NCI-H1092 treated with DMSO at 0.1 percent for 48 hours (cell line): Measurements from ENCODE around the gene NKAIN4.
A peak's percentile ranks its signal among the peaks of the same experiment; 100 is the strongest.

Experiments
- DNase-seq: peaks from one replicate; lab custom pipeline; 2025; lab: John Stamatoyannopoulos, UW

NKAIN4 gene

DNA sequence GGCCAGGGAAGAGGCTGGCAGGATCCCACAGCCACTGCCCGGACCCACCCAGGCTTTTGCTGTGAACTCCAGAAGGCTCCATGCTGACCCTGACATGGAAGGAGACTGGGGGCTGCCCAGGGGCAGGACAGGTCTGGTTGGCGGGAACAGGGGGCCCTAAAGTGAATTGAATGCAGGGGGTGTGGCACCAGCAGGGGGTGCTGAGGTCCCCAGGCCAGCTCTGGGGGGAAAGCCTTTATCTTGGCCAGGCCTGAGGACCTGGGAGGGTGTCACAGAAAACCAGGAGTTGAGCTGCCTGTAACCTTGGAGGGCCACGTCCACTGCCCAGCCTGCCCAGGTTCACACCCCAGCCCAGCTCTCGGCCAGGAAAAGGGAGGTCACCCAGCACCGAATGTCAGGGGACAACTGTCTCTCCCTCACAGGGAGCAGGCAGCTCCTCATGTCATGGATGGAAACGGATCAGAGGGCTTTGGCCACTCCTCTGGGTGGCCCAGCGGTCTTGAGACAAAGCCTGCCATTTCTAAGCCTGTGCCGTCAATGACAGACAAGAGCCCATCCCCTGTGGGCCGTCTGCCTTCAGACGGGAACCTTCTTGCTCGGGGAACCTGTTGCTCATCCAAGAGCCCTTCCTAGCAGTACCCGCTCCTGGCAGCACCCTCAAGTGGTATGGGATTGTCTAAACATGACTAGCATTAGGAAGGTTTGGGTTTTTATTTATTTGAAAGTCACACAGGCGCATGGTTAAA, 35.4 kb downstream of the NKAIN4 start:
- no peak for DNase-seq

DNA sequence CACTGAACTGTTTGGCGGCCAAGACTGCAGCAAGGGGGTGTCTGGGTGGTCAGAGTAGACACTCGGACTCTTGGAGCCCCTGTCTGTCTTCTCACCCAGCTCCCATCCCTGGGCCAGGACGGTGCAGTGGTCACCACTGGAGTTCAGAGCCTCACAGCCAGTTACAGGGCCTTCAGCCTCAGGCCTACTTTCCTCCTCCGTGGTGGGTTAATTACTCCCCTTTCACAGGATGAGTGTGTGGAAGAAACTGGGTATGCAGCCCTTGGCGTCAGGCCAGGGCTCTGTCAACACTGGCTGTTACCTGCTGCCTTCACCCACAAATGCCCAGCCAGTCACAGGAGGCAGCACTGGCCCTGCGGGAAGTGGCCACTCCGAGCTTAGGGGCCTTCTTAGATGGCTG, 36.6 kb downstream of the NKAIN4 start:
- peak; percentile 18 for DNase-seq

DNA sequence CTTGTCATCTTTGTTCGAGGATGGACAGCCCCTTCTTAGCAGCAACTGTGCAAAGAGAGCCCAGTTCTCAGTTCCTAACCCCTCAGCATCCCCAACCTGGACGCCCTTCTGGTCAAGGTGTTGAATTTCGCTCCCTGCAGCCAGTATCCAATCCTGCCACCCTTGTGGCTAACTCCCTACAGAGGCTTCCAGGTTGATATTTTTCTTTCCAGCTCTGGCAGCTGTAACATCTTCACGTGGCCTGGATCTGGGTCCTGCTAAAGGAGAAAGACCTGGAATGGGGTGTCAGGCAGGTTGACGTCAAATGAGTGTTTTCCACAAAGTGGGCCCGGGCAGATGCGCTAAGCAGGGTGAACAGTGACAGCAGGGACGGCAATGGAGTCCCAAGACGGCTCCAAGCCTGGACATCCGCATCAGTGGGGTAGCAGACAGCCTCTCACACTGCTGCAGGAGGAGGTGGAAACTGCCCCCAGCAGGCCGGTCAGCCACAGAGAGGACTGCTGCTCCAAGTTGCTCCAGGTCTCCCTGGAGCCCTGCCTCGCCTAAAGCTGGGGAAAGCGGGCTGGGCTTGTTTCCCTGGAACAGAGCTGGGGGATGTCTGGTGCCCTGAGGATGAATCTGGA, 37.3 kb downstream of the NKAIN4 start:
- no peak for DNase-seq

DNA sequence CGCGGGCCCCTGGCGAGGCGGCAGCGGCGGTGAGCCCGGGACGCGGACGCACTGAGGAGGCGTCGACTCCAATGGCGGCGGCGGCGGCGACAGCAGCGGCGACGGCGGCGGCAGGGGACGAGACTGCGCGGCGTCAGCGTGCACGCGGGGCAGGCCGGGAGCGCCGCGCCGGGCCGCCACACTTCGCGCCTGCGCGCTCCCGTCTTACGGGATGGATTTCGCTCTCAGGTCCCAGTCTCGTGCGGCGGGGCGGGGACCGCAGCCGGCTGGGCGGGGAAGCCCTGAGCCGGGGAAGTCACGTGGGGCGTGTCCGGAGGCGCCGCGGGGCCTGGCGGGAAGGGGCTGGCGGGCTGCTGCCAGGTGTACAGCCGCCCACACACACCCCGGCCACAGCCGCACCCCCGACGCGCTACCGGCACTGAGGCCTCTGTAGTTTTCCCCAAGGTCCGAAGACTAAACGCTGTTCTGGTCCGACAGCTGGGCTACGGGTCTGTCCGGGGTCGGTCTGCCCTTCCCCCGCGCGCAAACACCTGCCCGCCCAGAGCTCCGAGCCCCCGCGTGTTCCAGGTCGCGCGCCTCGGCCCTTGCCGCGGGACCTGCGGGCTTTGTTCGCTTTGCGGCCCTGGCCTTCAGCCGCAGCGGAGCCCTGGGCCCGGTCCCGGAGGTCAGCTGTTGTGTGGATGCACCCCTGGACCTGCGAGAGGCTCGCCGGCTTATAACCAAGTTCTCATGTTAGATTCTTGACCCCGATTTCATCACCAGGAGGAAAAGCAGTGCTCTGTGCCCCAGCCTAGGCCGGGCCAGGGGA, 38.0 kb downstream of the NKAIN4 start, which contains the start of gene YTHDF1:
YTHDF1 (minus strand) TSS at position 91 of the 808 bp plus-strand sequence. CDS start 239 bp downstream, outside the sequence.
- peak; percentile 96 for DNase-seq

DNA sequence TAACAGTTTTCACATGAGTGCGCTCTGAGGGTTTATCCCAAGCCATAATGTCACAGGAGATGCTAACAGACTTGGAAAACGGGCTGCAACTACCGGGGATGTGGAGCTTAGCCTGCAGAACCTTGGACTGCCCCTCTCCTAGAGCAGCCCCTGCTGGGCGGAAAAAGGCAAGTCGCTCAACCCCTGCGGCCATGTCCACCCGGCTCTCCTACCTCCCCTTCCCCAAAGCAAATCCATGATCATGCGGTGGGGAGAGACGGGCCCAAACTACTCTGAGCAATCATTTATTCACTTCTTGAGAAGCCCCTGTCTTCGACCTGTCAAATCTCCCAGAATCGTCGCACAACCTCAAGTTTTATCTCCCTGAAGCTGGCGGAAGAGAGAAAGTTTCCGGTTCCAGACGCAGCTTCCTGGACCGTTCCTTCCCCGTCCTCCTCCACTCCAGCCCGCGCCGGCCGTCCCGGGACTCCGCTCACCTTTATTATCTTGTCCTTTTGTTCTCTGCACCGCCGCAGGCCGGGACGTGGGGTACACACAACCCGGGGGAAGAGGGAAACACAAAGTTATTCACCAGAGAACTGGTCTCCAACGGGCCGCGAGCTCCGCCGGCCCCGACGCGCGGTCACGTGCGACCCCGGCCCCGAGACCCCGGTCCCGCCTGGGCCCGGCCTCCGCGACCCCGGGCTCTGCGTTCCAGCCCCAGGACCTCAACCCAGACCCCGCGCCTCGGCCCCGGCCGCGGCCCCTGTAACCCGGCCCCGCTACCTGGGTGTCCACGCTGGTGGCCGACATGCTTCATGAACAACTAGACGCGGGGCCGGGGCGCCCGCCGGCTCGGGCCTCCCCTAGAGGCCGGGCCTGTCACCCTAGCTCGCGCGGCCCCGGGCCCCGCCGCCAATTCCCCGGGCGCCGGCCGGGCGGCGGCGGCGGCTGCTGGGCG, 38.9 kb downstream of the NKAIN4 start:
- DNase-seq: peak; percentile 30

DNA sequence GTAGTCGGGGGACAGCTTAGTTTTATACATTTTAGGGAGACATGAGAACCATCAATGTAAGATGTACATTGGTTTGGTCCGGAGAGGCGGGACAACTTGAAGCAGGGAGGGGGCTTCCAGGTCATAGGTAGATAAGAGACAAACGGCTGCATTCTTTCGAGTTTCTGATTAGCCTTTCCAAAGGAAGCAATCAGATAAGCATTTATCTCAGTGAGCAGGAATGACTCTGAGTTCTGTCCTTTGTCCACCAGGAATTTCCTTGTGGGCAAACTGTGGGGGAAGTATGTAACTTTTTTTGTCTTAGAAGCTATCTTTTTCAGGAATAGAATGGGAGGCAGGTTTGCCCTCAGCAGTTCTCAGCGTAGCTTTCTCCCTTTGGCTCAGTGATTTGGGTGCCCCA, 39.7 kb downstream of the NKAIN4 start:
- DNase-seq: no peak

DNA sequence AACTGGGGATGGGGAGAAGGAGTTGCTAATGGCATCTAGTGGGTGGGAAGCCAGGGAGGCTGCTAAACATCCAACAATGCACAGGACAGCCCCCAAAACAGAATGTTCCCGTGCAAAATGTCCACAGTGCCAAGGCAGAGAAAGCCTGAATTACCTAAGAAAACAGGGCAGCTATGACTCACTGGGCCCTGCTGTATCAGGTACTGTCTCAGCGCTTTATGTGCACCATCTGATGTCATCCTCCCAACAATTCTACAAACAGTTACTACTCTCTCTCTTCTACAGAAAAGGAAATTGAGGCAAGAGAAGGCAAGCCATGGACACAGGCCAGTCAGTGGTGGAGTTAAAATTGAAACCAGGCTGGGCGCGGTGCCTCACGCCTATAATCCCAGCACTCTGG, 41.5 kb downstream of the NKAIN4 start:
- no peak for DNase-seq

DNA sequence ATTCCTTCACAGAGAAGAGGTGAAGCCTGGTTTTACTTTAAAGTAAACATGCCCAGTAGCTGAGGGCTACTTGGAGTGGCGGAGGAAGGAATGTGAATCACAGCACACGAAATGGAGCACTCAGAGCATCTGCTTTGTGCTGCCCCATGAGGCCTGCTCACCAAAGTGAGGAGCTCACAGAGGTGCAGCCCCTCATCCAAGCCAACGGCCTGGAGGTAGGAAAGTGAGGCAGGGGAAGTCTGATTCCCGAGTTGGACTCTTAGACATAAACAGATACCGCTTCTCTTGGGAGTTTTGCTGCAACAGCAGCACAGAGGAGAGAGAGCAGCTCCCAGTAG, 41.9 kb downstream of the NKAIN4 start:
- no peak for DNase-seq

DNA sequence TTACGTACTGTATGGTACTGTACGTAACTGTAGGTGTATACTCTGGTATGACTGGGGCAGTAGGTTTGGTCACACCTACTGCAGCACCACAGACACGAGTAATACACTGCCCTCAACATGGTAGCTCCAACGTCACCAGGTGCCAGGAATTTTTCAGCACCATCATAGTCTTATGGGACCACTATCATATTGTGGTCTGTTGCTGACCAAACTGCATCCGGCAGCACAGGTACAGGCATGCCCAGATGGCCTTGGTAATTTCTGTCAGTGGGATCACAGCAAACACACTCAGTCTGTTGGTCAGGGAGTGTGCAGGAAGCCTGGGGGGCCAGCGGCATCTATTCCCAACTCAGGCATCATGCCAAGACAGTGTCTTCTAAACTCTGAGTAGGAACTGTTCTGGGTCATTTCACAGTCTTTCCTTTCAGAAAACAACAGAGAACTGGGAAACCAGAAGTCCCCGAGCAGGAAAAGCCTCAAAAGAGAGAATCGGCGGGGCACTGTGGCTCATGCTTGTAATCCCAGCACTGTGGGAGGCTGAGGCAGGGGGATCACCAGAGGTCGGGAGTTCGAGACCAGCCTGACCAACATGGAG, 44.2 kb downstream of the NKAIN4 start:
- no peak for DNase-seq

DNA sequence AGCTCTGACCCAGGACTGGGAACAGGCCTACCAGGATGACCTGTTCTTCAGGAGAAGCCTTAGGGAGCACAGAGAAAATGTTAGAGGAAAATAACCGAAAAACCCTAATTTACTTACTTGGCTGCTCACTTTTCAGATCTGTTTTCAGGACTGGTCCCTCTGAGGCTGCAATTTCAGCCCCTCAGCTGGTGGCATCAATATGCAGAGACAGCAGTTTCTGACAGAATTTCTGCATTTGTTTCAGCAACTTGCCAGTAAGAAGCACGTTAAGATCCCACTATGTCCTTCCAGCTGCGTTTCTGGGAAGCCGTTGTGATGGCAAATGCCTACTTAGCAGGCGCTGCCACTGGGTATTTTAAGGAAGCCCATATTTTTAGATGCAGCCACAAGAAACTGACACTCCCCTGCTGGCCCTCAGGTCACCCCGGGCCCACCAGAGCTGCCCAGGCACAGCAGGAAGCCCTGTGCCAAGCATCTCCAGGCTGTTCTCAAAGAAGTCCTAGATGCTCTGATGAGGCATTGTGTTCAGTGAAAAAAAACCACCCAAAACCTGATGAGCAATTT, 45.8 kb downstream of the NKAIN4 start:
- DNase-seq: no peak

DNA sequence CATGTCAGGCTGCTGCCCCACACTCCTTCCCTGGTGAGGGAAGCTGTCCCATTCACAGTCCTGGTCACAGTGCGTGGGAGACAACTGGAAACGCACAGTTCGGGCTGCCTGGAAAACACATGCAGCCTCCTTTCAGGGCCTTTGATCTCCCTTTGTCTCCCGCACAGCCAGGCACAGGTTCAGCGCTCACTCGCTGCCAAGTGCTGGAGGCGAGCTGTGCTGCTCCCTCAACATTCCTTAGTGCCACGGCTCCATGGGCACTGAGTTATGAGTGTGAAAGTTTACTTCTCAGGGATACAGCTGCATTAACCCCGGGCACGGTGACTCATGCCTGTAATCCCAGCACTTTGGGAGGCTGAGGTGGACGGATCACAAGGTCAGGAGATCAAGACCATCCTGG, 47.4 kb downstream of the NKAIN4 start:
- no peak for DNase-seq

DNA sequence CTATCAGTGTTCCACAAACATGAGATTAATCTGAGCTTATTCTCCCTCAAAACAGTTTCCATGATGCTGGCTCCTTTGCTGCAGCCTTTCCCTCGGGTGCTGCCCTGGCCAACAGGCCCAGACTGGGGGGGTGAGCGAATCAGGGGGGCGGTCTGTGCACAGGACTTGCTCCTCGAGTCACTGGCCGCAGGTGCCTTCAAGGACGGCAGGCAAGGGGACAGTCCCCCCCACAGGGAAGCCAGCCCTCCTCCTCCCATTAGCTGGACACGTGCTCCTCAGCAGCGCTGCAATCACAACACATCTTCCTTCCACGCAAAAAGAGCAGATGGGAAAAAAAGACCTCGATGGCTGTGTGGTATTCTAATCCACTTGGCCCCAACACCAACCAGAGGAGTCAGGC, 48.4 kb downstream of the NKAIN4 start:
- no peak for DNase-seq

DNA sequence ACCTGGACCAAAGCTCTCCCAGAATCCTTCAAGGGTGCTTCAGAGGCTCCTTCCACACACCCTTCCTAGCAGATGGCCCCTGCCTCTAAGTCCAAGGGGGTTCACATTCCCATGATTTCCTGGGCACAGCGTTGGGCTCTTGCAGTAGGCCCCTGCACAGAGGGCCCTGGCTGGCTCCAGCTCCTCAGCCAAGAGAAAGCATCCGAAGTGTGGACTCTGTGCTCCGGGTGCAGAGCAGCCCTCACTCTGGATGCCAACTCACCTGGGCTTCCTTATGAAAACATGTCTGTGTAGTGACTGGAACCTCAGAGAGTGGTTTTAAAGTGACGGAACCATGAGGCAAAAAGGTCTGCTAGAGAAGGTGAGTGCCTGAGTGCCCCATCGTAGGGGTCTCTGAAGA, 49.9 kb downstream of the NKAIN4 start:
- DNase-seq: no peak

DNA sequence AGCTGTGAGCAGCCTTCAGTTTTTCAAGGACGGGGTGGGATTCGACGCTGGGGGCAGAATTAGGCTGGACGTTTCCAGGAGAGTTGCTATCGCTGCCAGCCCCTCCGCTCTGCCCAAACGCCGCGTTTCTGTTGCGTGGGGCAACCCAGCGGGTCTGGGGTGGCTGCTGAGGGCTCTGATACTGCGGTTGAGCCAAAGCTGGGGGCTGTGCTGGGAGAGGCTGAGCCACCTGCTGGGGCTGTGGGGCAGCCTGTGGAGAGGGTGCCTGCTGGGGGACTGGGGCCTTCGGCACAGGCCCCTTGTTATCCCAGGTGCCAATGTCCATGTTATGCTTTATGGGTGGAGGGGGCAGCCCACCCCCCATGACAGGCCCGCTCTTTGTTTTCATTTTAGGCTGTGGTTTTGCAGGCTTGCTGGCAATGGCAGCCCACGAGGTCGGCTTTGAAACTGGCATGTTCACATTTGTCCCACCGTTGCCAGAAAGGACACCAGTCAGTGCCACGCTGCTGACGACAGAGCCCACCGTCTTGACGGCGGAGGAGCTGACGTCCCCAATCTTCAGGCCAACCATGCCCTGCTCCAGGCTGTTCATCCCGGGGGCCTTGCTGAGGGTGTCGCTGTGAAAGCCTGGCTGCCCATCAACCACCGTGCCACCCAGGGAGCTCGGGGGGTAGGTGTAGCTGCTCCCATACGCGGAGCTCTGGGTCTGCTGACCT, 51.3 kb downstream of the NKAIN4 start:
- no peak for DNase-seq

DNA sequence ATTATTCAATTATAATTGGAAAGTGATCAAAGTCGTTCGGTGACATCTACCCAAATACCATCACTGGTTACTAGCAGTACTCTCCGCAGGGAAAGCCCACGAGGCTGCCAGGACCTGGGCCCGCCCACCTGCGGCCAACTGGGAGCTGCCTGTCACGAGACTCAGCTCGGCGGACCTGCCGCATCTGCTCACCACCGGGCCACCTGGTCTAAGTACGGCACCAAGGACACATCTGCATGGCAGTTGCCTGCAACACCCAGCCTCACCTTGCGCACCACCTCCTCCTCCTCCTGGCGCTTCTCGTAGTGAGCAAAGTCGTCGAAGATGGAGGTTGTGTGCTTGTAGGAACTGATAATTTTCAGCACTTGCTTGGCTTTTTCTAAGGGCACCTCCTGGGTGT, 52.2 kb downstream of the NKAIN4 start:
- no peak for DNase-seq

DNA sequence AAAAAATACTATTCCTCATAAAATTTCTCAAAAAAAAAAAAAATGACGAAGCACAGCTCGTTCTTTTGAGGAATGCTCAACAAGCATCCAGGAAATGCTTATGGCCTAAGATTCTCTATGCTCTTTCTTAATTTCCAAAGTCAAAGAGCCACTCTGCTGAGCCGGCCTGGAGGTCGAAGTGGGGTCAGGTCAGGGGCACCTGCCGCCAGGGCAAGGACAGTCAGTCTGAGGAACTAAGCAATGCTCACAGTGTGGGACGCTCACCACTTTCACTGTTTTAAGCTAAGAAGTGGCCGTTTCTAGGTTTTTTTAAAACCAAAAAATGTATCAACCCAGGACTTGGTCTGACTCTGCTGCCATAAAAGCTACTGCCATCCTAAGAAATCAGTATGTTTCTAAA, 55.7 kb downstream of the NKAIN4 start:
- DNase-seq: no peak

DNA sequence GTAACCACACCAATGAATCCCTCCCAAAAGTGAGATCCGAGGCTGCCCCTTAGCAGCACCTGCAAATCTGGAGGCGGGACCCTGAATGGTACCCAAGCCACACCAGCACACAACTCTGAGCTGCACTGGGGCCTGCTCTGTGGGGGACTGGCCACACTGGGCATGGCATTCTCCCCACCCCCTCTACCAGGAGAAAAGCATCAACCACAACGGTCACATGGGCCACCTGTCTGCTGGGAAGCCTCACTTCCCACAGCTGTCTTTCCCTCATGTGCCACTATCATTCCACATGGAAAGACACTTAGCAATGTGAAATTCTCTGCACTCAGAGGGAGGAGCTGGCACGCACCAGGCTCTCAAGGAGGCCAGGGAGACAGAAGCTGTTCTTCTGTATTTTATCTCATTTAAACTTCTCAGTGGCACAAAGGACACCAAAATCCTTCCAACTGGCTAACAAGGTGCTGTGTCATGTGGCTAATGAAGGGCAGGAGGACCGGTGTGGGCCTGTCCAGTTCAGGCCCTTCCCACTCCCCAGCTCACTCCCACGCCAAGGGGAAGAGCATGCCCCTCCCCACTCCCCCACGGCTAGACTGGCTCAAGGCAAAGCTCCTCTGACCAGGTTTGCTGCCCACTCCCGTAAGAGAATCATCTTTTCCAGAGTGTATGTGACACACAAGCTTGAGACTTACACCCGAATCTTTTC, 57.3 kb downstream of the NKAIN4 start:
- DNase-seq: no peak

DNA sequence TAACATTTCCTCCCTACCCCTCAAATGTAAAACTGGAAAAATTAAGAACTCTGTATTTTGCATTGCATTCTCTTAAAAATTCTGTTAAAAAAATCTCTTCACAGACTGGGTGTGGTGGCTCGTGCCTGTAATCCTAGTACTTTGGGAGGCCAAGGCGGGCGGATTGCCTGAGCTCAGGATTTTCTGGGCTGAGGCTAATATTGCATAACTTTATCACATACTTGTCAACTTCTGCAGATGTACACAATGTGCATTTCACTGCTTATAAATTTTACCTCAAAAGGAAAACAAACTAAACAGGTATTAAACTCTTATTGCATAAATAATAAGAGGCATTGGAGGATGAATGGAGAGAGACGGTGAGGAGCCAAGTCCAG, 59.5 kb downstream of the NKAIN4 start:
- no peak for DNase-seq

DNA sequence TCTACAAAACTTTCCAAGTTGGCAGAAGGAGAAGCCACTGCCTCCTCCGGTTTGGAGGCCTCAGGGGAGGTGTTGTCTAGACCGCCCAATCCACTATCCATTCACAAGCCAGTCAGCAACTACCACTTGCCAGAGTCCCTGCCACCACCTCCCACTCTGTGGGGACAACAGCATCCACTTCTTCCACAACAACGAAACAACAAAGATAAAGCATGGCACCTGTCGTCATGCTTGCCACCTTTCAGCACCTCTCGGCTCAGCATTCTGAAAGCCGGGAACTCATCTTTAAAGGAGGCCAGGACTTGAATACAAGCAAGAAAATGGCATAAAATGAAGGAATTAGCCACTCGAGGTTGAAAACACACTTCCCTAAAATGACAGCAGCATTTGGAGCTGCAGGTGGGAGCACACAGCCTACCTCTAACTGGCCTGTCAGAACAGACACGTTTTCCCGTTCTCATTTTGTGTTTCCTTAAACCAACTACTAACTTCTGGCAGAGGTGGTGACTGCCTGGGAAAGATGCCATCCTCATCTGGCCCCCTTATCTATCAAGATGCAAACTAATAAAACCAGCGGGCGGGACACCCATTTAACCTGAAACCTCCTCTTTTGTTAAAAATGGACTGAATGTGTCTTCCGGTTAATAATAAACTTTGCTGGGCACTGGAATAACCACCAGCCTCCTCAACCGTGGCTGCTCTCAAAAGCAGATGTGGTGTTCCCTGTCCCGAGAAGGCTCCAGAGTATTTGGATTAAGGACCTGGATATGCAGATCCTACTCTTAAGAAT, 60.1 kb downstream of the NKAIN4 start:
- no peak for DNase-seq
